OCI-LY1 (cell line): ENCODE results near the gene PFKL.

Experiments used
- H2AFZ ChIP-seq: fragments of 200-600 bp; sonication (generic), shearing (Covaris generic); 2 replicates; pipeline ENCODE4 v1.6.0; 2014; ENCODE audit warnings: antibody characterized with exemption, mild to moderate bottlenecking, low read length
- H3F3A ChIP-seq: fragments of 200-600 bp; sonication (generic), shearing (Covaris generic); 2 replicates; pipeline ENCODE4 v1.6.0; 2014; ENCODE audit warnings: mild to moderate bottlenecking, antibody characterized with exemption, low read length, moderate library complexity; ENCODE audit not compliant: insufficient read depth
- H3K27ac ChIP-seq: fragments of 200-600 bp; sonication (generic); 2 replicates; pipeline ENCODE4 v1.5.1; 2014; ENCODE audit warnings: low read length, mixed run types, mild to moderate bottlenecking, low read depth; ENCODE audit not compliant: poor library complexity, severe bottlenecking
- H3K27me3 ChIP-seq: fragments of 200-600 bp; sonication (generic); 2 replicates; pipeline ENCODE4 v1.6.0; 2014; ENCODE audit warnings: antibody characterized with exemption, mild to moderate bottlenecking, low read length, moderate library complexity; ENCODE audit not compliant: insufficient read depth
- H3K36me3 ChIP-seq: fragments of 200-600 bp; sonication (generic); 2 replicates; pipeline ENCODE4 v1.6.1; 2014; ENCODE audit warnings: mild to moderate bottlenecking, antibody characterized with exemption, low read length, moderate library complexity, mixed read lengths; ENCODE audit not compliant: insufficient read depth
- H3K4me1 ChIP-seq: fragments of 200-600 bp; sonication (generic); 2 replicates; pipeline ENCODE4 v1.5.1; 2014; ENCODE audit warnings: mild to moderate bottlenecking, low read length, moderate library complexity; ENCODE audit not compliant: insufficient read depth, severe bottlenecking
- H3K4me2 ChIP-seq: fragments of 200-600 bp; sonication (generic), shearing (Covaris generic); 2 replicates; pipeline ENCODE4 v1.6.1; 2014; ENCODE audit warnings: low read length
- H3K4me3 ChIP-seq: fragments of 200-600 bp; sonication (generic); 2 replicates; pipeline ENCODE4 v1.5.1; 2014; ENCODE audit warnings: low read length, low read depth, mild to moderate bottlenecking, mixed read lengths; ENCODE audit not compliant: poor library complexity, severe bottlenecking
- H3K79me2 ChIP-seq: fragments of 200-600 bp; shearing (Covaris generic); 2 replicates; pipeline ENCODE4 v1.6.1; 2016; ENCODE audit warnings: mixed run types, low read length, mixed read lengths; ENCODE audit not compliant: insufficient read depth
- H3K9ac ChIP-seq: fragments of 200-600 bp; sonication (generic), shearing (Covaris generic); 2 replicates; pipeline ENCODE4 v1.6.1; 2014; ENCODE audit warnings: mild to moderate bottlenecking, low read length, mixed read lengths
- H3K9me2 ChIP-seq: fragments of 200-600 bp; sonication (generic), shearing (Covaris generic); 2 replicates; pipeline ENCODE4 v1.6.1; 2014; ENCODE audit warnings: low read depth, mild to moderate bottlenecking, low read length, mixed read lengths
- H3K9me3 ChIP-seq: fragments of 200-600 bp; shearing (Covaris generic); 2 replicates; pipeline ENCODE4 v1.6.1; 2014; ENCODE audit warnings: low read length, mixed read lengths
- H4K20me1 ChIP-seq: fragments of 200-600 bp; sonication (generic), shearing (Covaris generic); 2 replicates; pipeline ENCODE4 v1.6.0; 2016; ENCODE audit warnings: mild to moderate bottlenecking, low read length; ENCODE audit not compliant: insufficient read depth
- EZH2 ChIP-seq: fragments of 200-600 bp; sonication (generic), shearing (Covaris generic); IDR thresholded peaks from 2 replicates; pipeline ENCODE4 v1.8.0; 2017; ENCODE audit warnings: borderline replicate concordance, mixed run types, mild to moderate bottlenecking, antibody characterized with exemption, low read length, moderate library complexity, mixed read lengths
- TF ChIP-seq, protein P1 (sequence below): fragments of 200-600 bp; sonication (generic), shearing (Covaris generic); IDR thresholded peaks from 2 replicates; pipeline ENCODE4 v1.5.1; 2017; ENCODE audit warnings: mild to moderate bottlenecking, antibody characterized with exemption, low read length, moderate library complexity, mixed read lengths

PFKL gene

DNA sequence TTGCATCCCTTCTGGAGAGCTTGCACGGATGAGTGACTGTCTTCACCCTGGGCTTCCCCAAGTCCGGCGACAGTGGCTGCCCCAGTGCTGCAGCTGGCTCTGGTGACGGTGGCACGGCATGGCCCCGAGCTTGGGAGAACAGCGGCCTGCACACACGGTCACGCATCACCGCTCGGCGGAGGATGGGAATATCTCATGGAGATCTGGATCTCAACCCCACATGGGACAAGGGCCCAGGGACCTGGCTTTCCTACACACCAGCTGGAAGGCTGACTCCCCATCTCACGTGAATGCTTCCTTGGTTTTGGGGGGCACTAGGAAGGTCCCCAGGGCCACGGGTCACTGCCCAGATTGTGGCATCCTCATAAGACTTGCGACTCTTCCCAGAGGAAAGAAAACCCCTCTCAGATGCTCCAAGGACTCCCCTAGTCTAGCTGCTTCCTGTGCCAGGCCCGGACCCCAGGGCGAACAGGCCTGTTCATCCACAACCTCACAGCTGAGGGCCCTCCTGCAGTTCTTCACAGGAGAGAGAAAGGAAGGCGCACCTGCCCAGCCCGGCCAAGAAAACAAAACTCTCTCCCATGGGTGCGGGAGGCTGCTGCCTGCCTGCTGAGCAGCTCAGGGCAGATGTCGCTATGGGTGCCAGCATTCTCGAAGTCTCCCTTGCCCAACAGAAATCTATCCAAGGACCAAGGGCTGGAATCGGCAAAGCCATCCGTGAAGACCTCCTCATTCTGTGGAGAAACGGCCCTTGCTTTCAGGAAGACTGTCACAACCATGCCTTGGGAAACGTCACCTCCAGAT is 29.4 kb downstream of the PFKL start:
- no peak for TF ChIP-seq EZH2
- TF ChIP-seq, protein P1, sequence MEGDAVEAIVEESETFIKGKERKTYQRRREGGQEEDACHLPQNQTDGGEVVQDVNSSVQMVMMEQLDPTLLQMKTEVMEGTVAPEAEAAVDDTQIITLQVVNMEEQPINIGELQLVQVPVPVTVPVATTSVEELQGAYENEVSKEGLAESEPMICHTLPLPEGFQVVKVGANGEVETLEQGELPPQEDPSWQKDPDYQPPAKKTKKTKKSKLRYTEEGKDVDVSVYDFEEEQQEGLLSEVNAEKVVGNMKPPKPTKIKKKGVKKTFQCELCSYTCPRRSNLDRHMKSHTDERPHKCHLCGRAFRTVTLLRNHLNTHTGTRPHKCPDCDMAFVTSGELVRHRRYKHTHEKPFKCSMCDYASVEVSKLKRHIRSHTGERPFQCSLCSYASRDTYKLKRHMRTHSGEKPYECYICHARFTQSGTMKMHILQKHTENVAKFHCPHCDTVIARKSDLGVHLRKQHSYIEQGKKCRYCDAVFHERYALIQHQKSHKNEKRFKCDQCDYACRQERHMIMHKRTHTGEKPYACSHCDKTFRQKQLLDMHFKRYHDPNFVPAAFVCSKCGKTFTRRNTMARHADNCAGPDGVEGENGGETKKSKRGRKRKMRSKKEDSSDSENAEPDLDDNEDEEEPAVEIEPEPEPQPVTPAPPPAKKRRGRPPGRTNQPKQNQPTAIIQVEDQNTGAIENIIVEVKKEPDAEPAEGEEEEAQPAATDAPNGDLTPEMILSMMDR: no peak
- Histone ChIP-seq H4K20me1 (no peaks in the 10 kb centered on the region), H3K9me3 (no peaks in the 10 kb centered on the region), H2AFZ (no peak overlapping the region), H3K9me2 (no peaks in the 10 kb centered on the region), H3K79me2 (no peaks in the 10 kb centered on the region), H3K4me1 (no peaks in the 10 kb centered on the region), H3K27ac (no peak overlapping the region), H3K9ac (no peak overlapping the region), H3F3A (no peaks in the 10 kb centered on the region), H3K4me2 (no peak overlapping the region), H3K27me3 (peaks cover 8% of the 10 kb centered on the region; the same call in 1 of the 2 replicates), H3K4me3 (no peak overlapping the region), H3K36me3 (peaks cover 29% of the 10 kb centered on the region)

DNA sequence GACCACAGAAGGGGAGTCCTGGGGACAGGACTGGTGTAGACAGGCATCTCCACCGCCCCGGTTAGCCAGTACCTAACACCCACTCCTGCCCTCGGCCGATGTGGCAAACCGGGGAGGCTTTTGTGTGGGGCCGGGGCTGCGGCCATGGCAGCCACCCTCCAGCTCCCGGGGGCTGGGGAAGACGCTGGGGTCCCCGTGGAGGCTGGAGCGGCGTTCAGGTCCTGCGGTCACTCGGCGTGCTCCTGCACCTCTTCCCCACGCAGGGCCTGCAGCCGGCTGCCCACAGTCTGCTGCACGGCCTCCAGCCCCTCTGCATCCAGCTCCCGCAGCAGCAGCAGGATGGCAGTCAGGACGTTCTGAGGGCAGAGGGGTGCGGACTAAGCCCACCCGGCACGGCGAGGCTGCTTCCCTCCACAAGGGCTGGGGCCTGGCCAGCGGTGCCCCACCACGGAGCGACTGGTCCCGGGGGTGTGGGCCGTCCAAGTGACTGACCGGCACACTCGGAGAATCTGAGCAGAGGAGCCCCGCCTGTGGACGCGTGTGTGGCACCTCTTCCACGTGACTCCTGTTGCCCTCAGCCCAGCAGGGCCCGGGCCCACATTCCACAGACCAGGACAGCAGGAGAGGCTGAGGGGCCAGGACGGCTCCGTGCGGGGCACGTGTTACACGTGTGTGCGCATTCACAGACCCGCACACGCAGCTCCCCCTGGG is 30.3 kb downstream of the PFKL start:
- H3K79me2 ChIP-seq: no peaks in the 10 kb centered on the region
- peaks cover 8% of the 10 kb centered on the region; the same call in 1 of the 2 replicates for H3K27me3 ChIP-seq
- no peak overlapping the region for H3K27ac ChIP-seq
- H3K36me3 ChIP-seq: peaks cover 20% of the 10 kb centered on the region
- H3K4me2 ChIP-seq: no peak overlapping the region
- no peaks in the 10 kb centered on the region for H3F3A ChIP-seq
- H2AFZ ChIP-seq: no peak overlapping the region
- H3K9me3 ChIP-seq: no peaks in the 10 kb centered on the region
- H3K9ac ChIP-seq: no peak overlapping the region
- TF ChIP-seq, protein P1: no peak
- no peak for TF ChIP-seq EZH2
- no peaks in the 10 kb centered on the region for H3K9me2 ChIP-seq
- no peaks in the 10 kb centered on the region for H4K20me1 ChIP-seq
- no peak overlapping the region for H3K4me3 ChIP-seq
- no peaks in the 10 kb centered on the region for H3K4me1 ChIP-seq

- H3K4me1 ChIP-seq: no peaks in the 10 kb centered on the region
- no peaks in the 10 kb centered on the region for H4K20me1 ChIP-seq
- H3F3A ChIP-seq: no peaks in the 10 kb centered on the region
- no peak overlapping the region for H3K9ac ChIP-seq
- no peaks in the 10 kb centered on the region for H3K9me2 ChIP-seq
- H3K4me2 ChIP-seq: no peak overlapping the region
- no peaks in the 10 kb centered on the region for H3K9me3 ChIP-seq
- no peak for TF ChIP-seq EZH2
- TF ChIP-seq, protein P1: peak; percentile 25; the same call in 1 of the 2 replicates
- no peak overlapping the region for H3K4me3 ChIP-seq
- no peak overlapping the region for H2AFZ ChIP-seq
- peaks cover 19% of the 10 kb centered on the region for H3K36me3 ChIP-seq
- H3K27me3 ChIP-seq: peaks cover 8% of the 10 kb centered on the region; the same call in 1 of the 2 replicates
- H3K79me2 ChIP-seq: no peaks in the 10 kb centered on the region
- no peak overlapping the region for H3K27ac ChIP-seq
These were observed 30.8 kb downstream of the PFKL start for GRCh38 chr21:44330698-44331097.
